ENCODE results near the gene TSC22D4.

Gene TSC22D4

DNA sequence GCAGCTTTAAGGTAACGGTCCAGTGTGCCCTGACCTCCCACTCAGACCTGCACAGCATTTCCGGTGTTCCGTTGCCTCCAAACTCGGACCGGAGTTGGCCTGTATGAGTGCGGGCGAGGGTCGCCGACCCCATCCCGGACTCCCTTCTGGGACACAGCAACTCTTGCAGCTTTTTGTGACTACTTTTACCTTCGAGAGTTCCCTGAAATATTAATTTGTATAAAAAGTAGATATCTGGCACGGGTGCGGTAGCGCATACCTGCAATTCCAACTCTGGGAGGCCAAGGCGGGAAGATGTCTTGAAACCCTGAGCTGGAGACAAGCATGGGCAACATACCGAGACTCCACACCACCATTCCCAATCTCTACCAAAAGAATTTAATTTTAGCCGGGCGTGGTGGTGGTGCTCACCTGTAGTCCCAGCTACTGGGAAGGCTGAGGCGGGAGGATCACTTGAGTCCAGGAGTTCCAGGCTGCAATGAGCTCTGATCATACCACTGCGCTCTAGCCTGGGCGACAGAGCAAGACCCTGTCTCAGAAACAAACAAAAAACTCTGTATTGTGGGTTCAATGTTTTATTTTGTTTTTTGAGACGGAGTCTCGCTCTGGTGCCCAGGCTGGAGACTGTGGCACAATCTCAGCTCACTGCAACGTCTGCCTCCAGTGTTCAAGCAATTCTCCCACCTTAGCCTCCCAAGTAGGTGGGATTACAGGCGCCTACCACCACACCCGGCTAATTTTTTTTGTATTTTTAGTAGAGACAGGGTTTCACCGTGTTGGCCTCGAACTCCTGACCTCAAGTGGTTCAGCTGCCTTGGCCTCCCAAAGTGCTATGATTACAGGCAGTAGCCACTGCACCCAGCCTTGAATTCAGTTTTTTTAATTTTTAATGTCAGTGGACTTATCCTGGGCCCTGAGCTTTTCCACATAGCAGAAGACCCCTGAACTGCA is 41.6 kb downstream of the TSC22D4 start:
- Histone ChIP-seq H3K36me3 (ENCODE audit: insufficient read depth, low read length) (peaks cover 27% of the 10 kb centered on the region), H3K9me3 (ENCODE audit: low read depth, low read length) (no peaks in the 10 kb centered on the region), H3K9ac (ENCODE audit: insufficient read length) (peak overlapping the region; percentile 17), H3K4me3 (no peak overlapping the region; the same call in 1 of the 2 replicates), H3K27ac (peak overlapping the region; percentile 64)
- DNase-seq (ENCODE audit: low read depth, low spot score), result no peak
- TF ChIP-seq EZH2 (IDR thresholded peaks at IDR 0.05) (no peak), FOXP2 (optimal IDR thresholded peaks at IDR 0.05; ENCODE audit: control extremely low read depth, extremely low read length, insufficient read depth) (no peak), POLR2AphosphoS5 (IDR thresholded peaks at IDR 0.05; ENCODE audit: borderline replicate concordance, low read depth, low read length) (no peak)

DNA sequence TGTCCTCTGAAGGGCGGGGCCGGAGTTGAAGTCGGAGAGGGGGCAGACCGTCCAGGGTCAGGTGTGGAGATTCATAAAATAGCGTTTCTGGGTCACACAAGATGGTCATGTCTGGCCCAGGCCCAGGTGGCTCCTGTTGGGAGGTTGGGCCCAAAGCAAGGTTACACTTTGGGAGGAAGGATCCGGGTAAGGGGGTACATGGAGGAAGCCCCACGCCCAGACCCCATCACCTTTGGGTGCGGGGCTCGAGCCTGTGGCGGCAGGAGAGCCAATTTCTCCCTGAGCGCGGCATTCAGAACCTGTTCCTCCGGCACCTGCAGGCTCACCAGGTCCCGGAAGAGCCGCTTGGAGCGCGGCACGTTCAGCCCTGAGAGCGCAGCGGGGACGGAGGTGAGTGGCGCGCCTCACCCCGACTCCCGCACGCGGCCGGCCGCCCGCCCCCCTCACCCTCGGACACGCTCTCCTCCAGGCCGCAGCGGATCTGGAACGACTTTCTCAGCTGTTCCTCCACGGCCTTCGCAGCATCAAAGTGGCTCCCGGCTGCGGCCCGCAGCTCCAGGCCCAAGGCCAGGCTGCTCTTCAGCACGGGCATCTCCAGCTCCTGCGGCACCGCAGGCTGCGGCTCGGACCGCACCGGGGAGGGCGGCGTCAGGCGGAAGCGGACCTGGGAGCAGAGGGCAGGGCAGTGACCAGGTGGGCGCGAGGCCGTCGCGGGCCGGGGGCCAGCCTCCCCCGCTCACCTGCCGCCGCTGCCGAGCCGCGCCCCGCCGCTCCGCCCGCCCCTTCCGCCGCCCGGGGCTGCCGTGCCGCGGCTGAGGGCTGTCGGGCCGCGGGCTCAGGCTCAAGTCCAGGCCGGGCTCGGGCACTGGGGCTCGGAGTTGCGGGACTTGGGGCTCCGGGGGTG is 43.4 kb downstream of the TSC22D4 start:
- H3K9ac ChIP-seq (ENCODE audit: insufficient read length), result peak overlapping the region; percentile 92
- TF ChIP-seq EZH2 (IDR thresholded peaks at IDR 0.05), result no peak
- TF ChIP-seq POLR2AphosphoS5 (IDR thresholded peaks at IDR 0.05; ENCODE audit: borderline replicate concordance, low read depth, low read length), result peak; percentile 44; the same call in 1 of the 2 replicates
- H3K36me3 ChIP-seq (ENCODE audit: insufficient read depth, low read length), result peaks cover 40% of the 10 kb centered on the region
- no peaks in the 10 kb centered on the region for H3K9me3 ChIP-seq (ENCODE audit: low read depth, low read length)
- DNase-seq (ENCODE audit: low read depth, low spot score), result no peak
- peak overlapping the region; percentile 89 for H3K4me3 ChIP-seq
- peak overlapping the region; percentile 75 for H3K27ac ChIP-seq

- no peak for TF ChIP-seq EZH2 (IDR thresholded peaks at IDR 0.05)
- no peak for TF ChIP-seq POLR2AphosphoS5 (IDR thresholded peaks at IDR 0.05; ENCODE audit: borderline replicate concordance, low read depth, low read length)
- TF ChIP-seq FOXP2 (optimal IDR thresholded peaks at IDR 0.05; ENCODE audit: control extremely low read depth, extremely low read length, insufficient read depth), result no peak
- peak overlapping the region; percentile 75 for H3K27ac ChIP-seq
- no peaks in the 10 kb centered on the region for H3K9me3 ChIP-seq (ENCODE audit: low read depth, low read length)
- H3K36me3 ChIP-seq (ENCODE audit: insufficient read depth, low read length), result peaks cover 42% of the 10 kb centered on the region
- H3K4me3 ChIP-seq, result peak overlapping the region; percentile 89
- no peak for DNase-seq (ENCODE audit: low read depth, low spot score)
- H3K9ac ChIP-seq (ENCODE audit: insufficient read length), result peak overlapping the region; percentile 92
Measured at GRCh38 chr7:100434297-100435144, 44.5 kb downstream of the TSC22D4 start.

DNA sequence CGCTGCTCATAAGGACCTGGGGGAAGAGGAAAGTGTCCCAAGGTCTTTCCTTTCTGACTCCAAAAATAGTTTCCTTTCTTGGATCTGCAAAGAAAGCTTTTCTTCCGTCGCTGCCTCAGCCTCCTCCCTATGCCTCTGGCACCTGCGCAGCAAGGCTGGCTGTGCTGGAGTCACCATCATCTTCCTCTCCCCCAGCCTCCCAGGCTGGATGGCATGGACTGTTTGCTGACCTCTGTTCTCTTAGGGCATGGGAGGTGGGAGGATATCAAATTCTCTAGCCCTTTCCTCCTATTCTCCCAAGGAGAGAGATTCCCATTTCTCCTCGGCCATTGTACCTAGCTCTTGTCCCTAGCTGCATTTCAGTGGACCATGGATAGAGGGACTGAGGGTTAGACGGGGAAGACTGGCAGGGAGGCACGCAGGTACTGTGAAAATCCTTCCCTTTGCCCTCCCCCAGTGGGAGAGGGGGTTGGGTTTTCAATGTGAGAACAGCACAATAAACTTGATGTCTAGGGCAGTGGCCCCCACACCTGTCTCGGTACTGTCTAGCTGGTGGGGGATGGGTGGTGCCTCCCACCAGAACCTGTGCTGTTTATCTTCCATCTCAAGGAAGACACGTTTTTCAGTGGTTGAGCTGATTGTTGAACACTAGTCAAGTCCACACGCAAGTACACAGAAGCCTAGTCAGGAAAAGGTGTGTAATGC is 45.3 kb downstream of the TSC22D4 start:
- Histone ChIP-seq H3K9ac (ENCODE audit: insufficient read length) (no peak overlapping the region), H3K27ac (peak overlapping the region; percentile 75), H3K36me3 (ENCODE audit: insufficient read depth, low read length) (peaks cover 42% of the 10 kb centered on the region), H3K4me3 (no peak overlapping the region), H3K9me3 (ENCODE audit: low read depth, low read length) (no peaks in the 10 kb centered on the region)
- no peak for DNase-seq (ENCODE audit: low read depth, low spot score)
- TF ChIP-seq EZH2 (IDR thresholded peaks at IDR 0.05), result no peak
- no peak for TF ChIP-seq FOXP2 (optimal IDR thresholded peaks at IDR 0.05; ENCODE audit: control extremely low read depth, extremely low read length, insufficient read depth)
- TF ChIP-seq POLR2AphosphoS5 (IDR thresholded peaks at IDR 0.05; ENCODE audit: borderline replicate concordance, low read depth, low read length), result no peak

- TF ChIP-seq POLR2AphosphoS5 (IDR thresholded peaks at IDR 0.05; ENCODE audit: borderline replicate concordance, low read depth, low read length), result no peak
- TF ChIP-seq FOXP2 (optimal IDR thresholded peaks at IDR 0.05; ENCODE audit: control extremely low read depth, extremely low read length, insufficient read depth), result no peak
- no peak for TF ChIP-seq EZH2 (IDR thresholded peaks at IDR 0.05)
- H3K36me3 ChIP-seq (ENCODE audit: insufficient read depth, low read length), result peaks cover 42% of the 10 kb centered on the region
- H3K9ac ChIP-seq (ENCODE audit: insufficient read length), result no peak overlapping the region
- no peak overlapping the region for H3K4me3 ChIP-seq
- no peaks in the 10 kb centered on the region for H3K9me3 ChIP-seq (ENCODE audit: low read depth, low read length)
- H3K27ac ChIP-seq, result peak overlapping the region; percentile 75; the same call in 1 of the 2 replicates
- no peak for DNase-seq (ENCODE audit: low read depth, low spot score)
Measured at GRCh38 chr7:100433276-100433591, 45.8 kb downstream of the TSC22D4 start.

DNA sequence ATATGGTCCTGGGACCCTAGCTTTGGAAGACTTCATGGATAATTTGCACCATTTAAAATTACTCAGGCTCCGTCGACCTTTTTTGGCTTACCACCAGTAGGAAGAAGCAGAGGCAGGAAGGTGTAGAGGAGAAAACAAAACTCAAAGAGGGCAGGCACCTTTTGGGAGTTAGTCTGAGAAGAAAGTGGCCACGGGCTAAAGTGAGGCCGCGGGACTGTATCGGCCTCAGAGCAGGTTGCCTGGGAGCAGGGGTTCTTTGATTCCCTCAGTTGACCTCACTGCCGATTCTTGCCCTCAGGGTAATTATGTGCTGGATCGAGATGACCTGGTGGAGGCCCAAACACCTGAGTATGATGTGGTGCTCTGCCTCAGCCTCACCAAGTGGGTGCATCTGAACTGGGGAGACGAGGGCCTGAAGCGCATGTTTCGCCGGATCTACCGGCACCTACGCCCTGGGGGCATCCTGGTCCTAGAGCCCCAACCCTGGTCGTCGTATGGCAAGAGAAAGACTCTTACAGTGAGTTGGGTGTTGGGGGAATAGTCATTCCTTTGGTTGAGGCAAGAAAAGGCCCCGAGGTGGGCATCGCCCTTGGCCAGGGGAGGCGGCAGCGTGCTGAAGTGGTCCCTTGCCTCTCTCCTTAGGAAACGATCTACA is 46.3 kb downstream of the TSC22D4 start:
- peaks cover 42% of the 10 kb centered on the region for H3K36me3 ChIP-seq (ENCODE audit: insufficient read depth, low read length)
- no peak overlapping the region for H3K4me3 ChIP-seq
- peak overlapping the region; percentile 75 for H3K27ac ChIP-seq
- no peak; the same call in 1 of the 2 replicates for TF ChIP-seq POLR2AphosphoS5 (IDR thresholded peaks at IDR 0.05; ENCODE audit: borderline replicate concordance, low read depth, low read length)
- no peak overlapping the region for H3K9ac ChIP-seq (ENCODE audit: insufficient read length)
- no peak for DNase-seq (ENCODE audit: low read depth, low spot score)
- peaks cover 2% of the 10 kb centered on the region; the same call in 1 of the 2 replicates for H3K9me3 ChIP-seq (ENCODE audit: low read depth, low read length)

GRCh38 chr7:100432053-100432452 is 47.0 kb downstream of the TSC22D4 start:
- DNase-seq (ENCODE audit: low read depth, low spot score), result no peak
- H3K9me3 ChIP-seq (ENCODE audit: low read depth, low read length), result peaks cover 2% of the 10 kb centered on the region; the same call in 1 of the 2 replicates
- H3K27ac ChIP-seq, result peak overlapping the region; percentile 75
- H3K36me3 ChIP-seq (ENCODE audit: insufficient read depth, low read length), result peaks cover 42% of the 10 kb centered on the region
- TF ChIP-seq FOXP2 (optimal IDR thresholded peaks at IDR 0.05; ENCODE audit: control extremely low read depth, extremely low read length, insufficient read depth) (no peak), POLR2AphosphoS5 (IDR thresholded peaks at IDR 0.05; ENCODE audit: borderline replicate concordance, low read depth, low read length) (no peak; the same call in 1 of the 2 replicates), EZH2 (IDR thresholded peaks at IDR 0.05) (no peak)
- H3K9ac ChIP-seq (ENCODE audit: insufficient read length), result peak overlapping the region; percentile 100
- peak overlapping the region; percentile 8; the same call in 1 of the 2 replicates for H3K4me3 ChIP-seq
